ENCODE data around the gene TRAPPC6A.

DNA sequence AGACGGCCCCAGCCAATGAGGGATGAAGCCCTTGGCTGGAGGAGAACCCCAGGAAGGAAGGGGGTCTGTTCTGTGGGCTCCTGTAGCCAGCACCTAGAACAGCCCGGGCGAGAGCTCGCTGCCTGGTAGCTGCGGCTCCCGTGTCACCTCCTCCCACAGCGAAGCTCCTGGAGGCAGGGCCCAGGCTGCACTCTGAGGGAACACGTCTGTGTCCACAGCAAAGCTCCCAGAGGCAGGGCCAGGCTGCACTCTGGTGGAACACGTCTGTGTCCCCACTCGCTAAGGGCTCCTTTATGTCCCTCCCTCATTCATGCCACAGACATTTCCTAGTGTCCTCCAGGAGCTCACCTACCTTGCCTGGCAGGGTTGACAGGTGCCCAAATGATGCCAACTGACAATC, 8.4 kb downstream of the TRAPPC6A start:
- TF ChIP-seq, protein P1, sequence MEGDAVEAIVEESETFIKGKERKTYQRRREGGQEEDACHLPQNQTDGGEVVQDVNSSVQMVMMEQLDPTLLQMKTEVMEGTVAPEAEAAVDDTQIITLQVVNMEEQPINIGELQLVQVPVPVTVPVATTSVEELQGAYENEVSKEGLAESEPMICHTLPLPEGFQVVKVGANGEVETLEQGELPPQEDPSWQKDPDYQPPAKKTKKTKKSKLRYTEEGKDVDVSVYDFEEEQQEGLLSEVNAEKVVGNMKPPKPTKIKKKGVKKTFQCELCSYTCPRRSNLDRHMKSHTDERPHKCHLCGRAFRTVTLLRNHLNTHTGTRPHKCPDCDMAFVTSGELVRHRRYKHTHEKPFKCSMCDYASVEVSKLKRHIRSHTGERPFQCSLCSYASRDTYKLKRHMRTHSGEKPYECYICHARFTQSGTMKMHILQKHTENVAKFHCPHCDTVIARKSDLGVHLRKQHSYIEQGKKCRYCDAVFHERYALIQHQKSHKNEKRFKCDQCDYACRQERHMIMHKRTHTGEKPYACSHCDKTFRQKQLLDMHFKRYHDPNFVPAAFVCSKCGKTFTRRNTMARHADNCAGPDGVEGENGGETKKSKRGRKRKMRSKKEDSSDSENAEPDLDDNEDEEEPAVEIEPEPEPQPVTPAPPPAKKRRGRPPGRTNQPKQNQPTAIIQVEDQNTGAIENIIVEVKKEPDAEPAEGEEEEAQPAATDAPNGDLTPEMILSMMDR (conservative IDR thresholded peaks at IDR 0.05 in 1 of 2, IDR thresholded peaks at IDR 0.05 in 1 of 2; ENCODE audit: low read depth in 1 of 2, low read length in 2 of 2) = no peak
- no peak for TF ChIP-seq EZH2 (IDR thresholded peaks at IDR 0.05; ENCODE audit: low read length, missing control alignments)

All from fibroblast of lung (primary cell).